Epidermal melanocyte (primary cell): ENCODE results near the gene CCNB1IP1.
A peak's percentile ranks its signal among the peaks of the same experiment; 100 is the strongest.
"Not testable (repeated sequence)": the region's sequence is repeated elsewhere in the genome, so short reads cannot be mapped to it uniquely, and the experiment has no call there.

Source experiments
- DNase-seq: peaks from one replicate; pipeline ENCODE4 v3.0.0; 2011; ENCODE audit warnings: low spot score; ENCODE audit not compliant: insufficient read length

The CCNB1IP1 gene

GRCh38 chr14:20332788-20333493 is at the start of gene CCNB1IP1:
CCNB1IP1 (minus strand) TSS chr14:20333279; CDS start chr14:20316523, 16,756 bp downstream.
- DNase-seq = peak; percentile 92

- no peak for DNase-seq
Measured at GRCh38 chr14:20382526-20382925, 49.4 kb upstream of the CCNB1IP1 start.

- DNase-seq = no peak
Measured at GRCh38 chr14:20381341-20381740, 48.3 kb upstream of the CCNB1IP1 start.

GRCh38 chr14:20380681-20381080 is 47.6 kb upstream of the CCNB1IP1 start:
- no peak for DNase-seq

- no peak for DNase-seq
Measured at GRCh38 chr14:20379743-20380142, 46.7 kb upstream of the CCNB1IP1 start.

- DNase-seq = no peak
Measured at GRCh38 chr14:20377171-20377570, 44.1 kb upstream of the CCNB1IP1 start.

- DNase-seq = no peak
Measured at GRCh38 chr14:20376071-20376588, 43.1 kb upstream of the CCNB1IP1 start.

GRCh38 chr14:20375471-20375870 is 42.4 kb upstream of the CCNB1IP1 start:
- no peak for DNase-seq

GRCh38 chr14:20372796-20373195 is 39.7 kb upstream of the CCNB1IP1 start:
- DNase-seq = no peak

- no peak for DNase-seq
Measured at GRCh38 chr14:20365928-20366327, 32.8 kb upstream of the CCNB1IP1 start.

GRCh38 chr14:20358474-20358873 is 25.4 kb upstream of the CCNB1IP1 start:
- not testable (repeated sequence) for DNase-seq

GRCh38 chr14:20356422-20356821 is 23.3 kb upstream of the CCNB1IP1 start:
- DNase-seq = no peak

GRCh38 chr14:20350860-20351259 is 17.8 kb upstream of the CCNB1IP1 start:
- DNase-seq = no peak

- DNase-seq = no peak
Measured at GRCh38 chr14:20350282-20350681, 17.2 kb upstream of the CCNB1IP1 start.

- no peak for DNase-seq
Measured at GRCh38 chr14:20347747-20348146, 14.7 kb upstream of the CCNB1IP1 start.

- DNase-seq = no peak
Measured at GRCh38 chr14:20346713-20347112, 13.6 kb upstream of the CCNB1IP1 start.

- DNase-seq = no peak
Measured at GRCh38 chr14:20345366-20345765, 12.3 kb upstream of the CCNB1IP1 start.

- no peak for DNase-seq
Measured at GRCh38 chr14:20343862-20344220, 10.8 kb upstream of the CCNB1IP1 start.

GRCh38 chr14:20343092-20343861 is 10.2 kb upstream of the CCNB1IP1 start, which contains the start of gene PARP2:
PARP2 (plus strand) TSS chr14:20343635; CDS start chr14:20343642, 7 bp downstream.
- DNase-seq = peak; percentile 75

GRCh38 chr14:20341646-20342045 is 8.6 kb upstream of the CCNB1IP1 start:
- DNase-seq = no peak

GRCh38 chr14:20341032-20341431 is 8.0 kb upstream of the CCNB1IP1 start:
- DNase-seq = not testable (repeated sequence)

GRCh38 chr14:20334017-20334416 is 938 bp upstream of the CCNB1IP1 start:
- no peak for DNase-seq

GRCh38 chr14:20333494-20333841 is 389 bp upstream of the CCNB1IP1 start:
- no peak for DNase-seq
